ENCODE measurements around the gene FLOT1. TPM values are rescaled to one million over a fixed set of nuclear protein-coding genes. Genes with fewer than 3 reads are reported as not detected.
A peak's percentile ranks its signal among the peaks of the same experiment; 100 is the strongest.
"Not testable (repeated sequence)": the region's sequence is repeated elsewhere in the genome, so short reads cannot be mapped to it uniquely, and the experiment has no call there.

FLOT1 gene
- total and polyA plus RNA-seq, 11 donors = 166 to 310 (median 225) TPM

GRCh38 chr6:30759575-30760239 is 17.2 kb upstream of the FLOT1 start:
- intact Hi-C loops (cut with DNase I) = no loop called here
- Histone ChIP-seq H3K4me3 (no peak overlapping the region), H3K27ac (peak overlapping the region in 8 of 12 donors; percentile 38 to 96 (median 74)), H3K9me3 (no peaks in the 10 kb centered on the region), H3K36me3 (no peaks in the 10 kb centered on the region), H3K4me1 (peaks cover 0 to 64% (median 21%) of the 10 kb centered on the region in 12 donors), H3K27me3 (no peaks in the 10 kb centered on the region)
- no peak for TF ChIP-seq CTCF (IDR thresholded peaks at IDR 0.05)
- TF ChIP-seq POLR2A (IDR thresholded peaks at IDR 0.05) = no peak
- WGBS, 4 donors = 80 to 88% (median 85%) methylated on average over 10 of the region's 10 CpGs
- ATAC-seq (peak in 1 of 4 donors; percentile 52), DNase-seq (no peak)

- Histone ChIP-seq H3K4me3 (no peak overlapping the region), H3K9me3 (no peaks in the 10 kb centered on the region), H3K36me3 (no peaks in the 10 kb centered on the region), H3K27ac (peak overlapping the region in 11 of 12 donors; percentile 16 to 96 (median 73)), H3K27me3 (no peaks in the 10 kb centered on the region), H3K4me1 (peaks cover 0 to 64% (median 14%) of the 10 kb centered on the region in 12 donors)
- WGBS, 4 donors = 52 to 68% (median 59%) methylated on average over 1 of the region's 1 CpG
- no peak for TF ChIP-seq POLR2A (IDR thresholded peaks at IDR 0.05)
- TF ChIP-seq CTCF (IDR thresholded peaks at IDR 0.05) = no peak
- peak in 4 of 5 donors; percentile 75 to 84 (median 78) for DNase-seq
- intact Hi-C loops (cut with DNase I) = no loop called here
- peak; percentile 57 to 73 (median 61) for ATAC-seq
These were observed 14.9 kb upstream of the FLOT1 start for GRCh38 chr6:30757261-30757904.

GRCh38 chr6:30756405-30757003 is 14.0 kb upstream of the FLOT1 start:
- H3K36me3 ChIP-seq; H3K9me3 ChIP-seq; ATAC-seq; H3K4me3 ChIP-seq; DNase-seq; intact Hi-C loops (cut with DNase I); H3K27me3 ChIP-seq: not testable (repeated sequence)
- WGBS, 4 donors = 95 to 99% (median 98%) methylated on average over 7 of the region's 7 CpGs
- Histone ChIP-seq H3K27ac (peak overlapping the region in 8 of 12 donors; percentile 66 to 97 (median 76)), H3K4me1 (peaks cover 0 to 73% (median 20%) of the 10 kb centered on the region in 12 donors)

- Histone ChIP-seq H3K4me1 (peaks cover 0 to 72% (median 22%) of the 10 kb centered on the region in 12 donors), H3K4me3 (no peak overlapping the region), H3K27ac (peak overlapping the region in 8 of 12 donors; percentile 6 to 97 (median 90)), H3K9me3 (no peaks in the 10 kb centered on the region), H3K27me3 (no peaks in the 10 kb centered on the region), H3K36me3 (no peaks in the 10 kb centered on the region)
- ATAC-seq (no peak), DNase-seq (no peak)
- intact Hi-C loops (cut with DNase I) = no loop called here
- TF ChIP-seq CTCF (IDR thresholded peaks at IDR 0.05) (no peak), POLR2A (IDR thresholded peaks at IDR 0.05) (no peak)
- 88 to 96% (median 93%) methylated on average over 3 of the region's 3 CpGs for WGBS, 4 donors
These were observed 12.1 kb upstream of the FLOT1 start for GRCh38 chr6:30754631-30755030.
